ENCODE measurements around the gene TMEM125. TPM values are rescaled to one million over a fixed set of nuclear protein-coding genes. Genes with fewer than 3 reads are reported as not detected.
A peak's percentile ranks its signal among the peaks of the same experiment; 100 is the strongest.

Gene TMEM125
- total and polyA plus RNA-seq, 2 experiments from 2014 or later: not detected

DNA sequence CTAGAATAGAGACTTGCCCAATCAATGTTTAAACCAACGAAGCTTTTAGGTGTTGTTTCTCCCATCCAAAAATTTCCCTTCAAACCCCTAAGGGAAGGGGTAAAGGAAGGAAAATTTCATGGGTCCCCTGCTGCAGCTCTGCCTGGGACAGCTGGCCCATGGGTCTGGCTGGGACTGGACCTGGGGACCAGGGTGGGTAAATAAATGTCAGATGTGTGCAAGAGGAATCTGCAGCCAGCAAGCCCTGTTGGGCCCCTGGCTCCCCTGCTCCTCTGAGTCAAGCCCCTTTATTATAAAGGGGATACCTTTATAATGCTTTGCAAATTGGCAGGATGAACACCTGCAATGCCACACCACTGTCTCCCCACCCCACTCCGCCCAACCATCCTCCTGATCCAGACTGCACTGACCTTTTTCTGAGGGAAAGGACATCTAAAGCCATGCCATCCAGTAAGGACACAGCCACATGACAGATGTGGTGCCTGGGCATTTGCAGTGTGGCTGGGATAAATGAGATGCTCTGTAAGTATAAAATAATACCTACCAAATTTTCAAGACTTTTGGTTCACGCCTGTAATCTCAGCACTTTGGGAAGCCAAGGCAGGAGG lies 1.9 kb upstream of the TMEM125 start:
- Histone ChIP-seq H3K4me1 (ENCODE audit: insufficient read depth) (no peaks in the 10 kb centered on the region), H3K9me3 (ENCODE audit: low read depth) (no peaks in the 10 kb centered on the region), H2AFZ (no peak overlapping the region), H3K79me2 (ENCODE audit: insufficient read depth) (no peaks in the 10 kb centered on the region), H3F3A (ENCODE audit: insufficient read depth) (no peaks in the 10 kb centered on the region), H3K4me3 (no peak overlapping the region), H3K27me3 (replicated peaks; ENCODE audit: insufficient read depth) (no peaks in the 10 kb centered on the region; the same call in 1 of the 2 replicates), H3K36me3 (ENCODE audit: low read depth) (no peaks in the 10 kb centered on the region), H4K20me1 (ENCODE audit: insufficient read depth) (no peaks in the 10 kb centered on the region), H3K4me2 (ENCODE audit: unreplicated experiment) (no peak overlapping the region), H3K27ac (no peak overlapping the region), H3K9me2 (ENCODE audit: insufficient read depth) (no peaks in the 10 kb centered on the region), H3K9ac (no peak overlapping the region)
- in situ Hi-C loops (cut with MboI): no loop called here
- WGBS, 2 experiments (ENCODE audit: low coverage in 1 of 2, low lambda C conversion rate in 2 of 2, missing lambda C conversion rate in 2 of 2): 75 to 80% methylated on average over 3 of the region's 3 CpGs
- TF ChIP-seq EZH2 (IDR thresholded peaks at IDR 0.05; ENCODE audit: insufficient read depth, poor library complexity, severe bottlenecking): no peak
- no peak for TF ChIP-seq EZH2phosphoT487 (IDR thresholded peaks at IDR 0.05; ENCODE audit: insufficient read depth, low read depth)
- no peak for DNase-seq

DNA sequence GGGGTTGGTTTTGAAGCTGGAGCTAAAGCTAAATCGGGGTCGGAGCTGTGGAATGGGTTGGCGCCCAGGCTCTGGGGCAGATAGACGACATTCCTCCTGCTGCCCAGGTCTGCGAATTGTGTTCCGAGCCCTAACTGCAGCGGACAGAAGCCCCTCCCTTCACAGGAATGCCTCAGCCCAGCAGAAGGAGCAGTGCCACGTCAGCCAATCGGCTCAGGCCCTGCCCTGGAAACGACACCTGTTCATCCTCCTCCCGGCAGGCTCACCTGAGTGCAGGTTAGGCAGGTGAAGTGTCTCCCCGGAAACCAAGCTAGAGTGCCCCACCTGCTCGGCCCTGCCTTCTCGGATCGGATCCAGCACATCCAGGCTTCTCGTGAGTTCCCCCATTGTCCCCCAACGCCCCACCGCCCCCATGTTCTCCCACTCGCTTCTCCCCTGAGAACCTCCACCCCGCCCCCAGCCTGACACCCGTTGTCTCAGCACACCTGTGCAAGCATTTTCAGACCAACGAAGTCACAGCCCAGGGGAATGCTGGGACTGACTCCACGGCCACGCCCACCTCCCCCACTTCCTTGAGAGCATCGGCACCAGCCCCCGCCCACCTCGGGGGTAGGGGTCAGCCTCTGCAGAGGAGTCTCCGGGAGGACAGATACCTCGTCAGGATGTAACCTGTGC lies 775 bp downstream of the TMEM125 start:
- H3K4me2 ChIP-seq (ENCODE audit: unreplicated experiment): no peak overlapping the region

DNA sequence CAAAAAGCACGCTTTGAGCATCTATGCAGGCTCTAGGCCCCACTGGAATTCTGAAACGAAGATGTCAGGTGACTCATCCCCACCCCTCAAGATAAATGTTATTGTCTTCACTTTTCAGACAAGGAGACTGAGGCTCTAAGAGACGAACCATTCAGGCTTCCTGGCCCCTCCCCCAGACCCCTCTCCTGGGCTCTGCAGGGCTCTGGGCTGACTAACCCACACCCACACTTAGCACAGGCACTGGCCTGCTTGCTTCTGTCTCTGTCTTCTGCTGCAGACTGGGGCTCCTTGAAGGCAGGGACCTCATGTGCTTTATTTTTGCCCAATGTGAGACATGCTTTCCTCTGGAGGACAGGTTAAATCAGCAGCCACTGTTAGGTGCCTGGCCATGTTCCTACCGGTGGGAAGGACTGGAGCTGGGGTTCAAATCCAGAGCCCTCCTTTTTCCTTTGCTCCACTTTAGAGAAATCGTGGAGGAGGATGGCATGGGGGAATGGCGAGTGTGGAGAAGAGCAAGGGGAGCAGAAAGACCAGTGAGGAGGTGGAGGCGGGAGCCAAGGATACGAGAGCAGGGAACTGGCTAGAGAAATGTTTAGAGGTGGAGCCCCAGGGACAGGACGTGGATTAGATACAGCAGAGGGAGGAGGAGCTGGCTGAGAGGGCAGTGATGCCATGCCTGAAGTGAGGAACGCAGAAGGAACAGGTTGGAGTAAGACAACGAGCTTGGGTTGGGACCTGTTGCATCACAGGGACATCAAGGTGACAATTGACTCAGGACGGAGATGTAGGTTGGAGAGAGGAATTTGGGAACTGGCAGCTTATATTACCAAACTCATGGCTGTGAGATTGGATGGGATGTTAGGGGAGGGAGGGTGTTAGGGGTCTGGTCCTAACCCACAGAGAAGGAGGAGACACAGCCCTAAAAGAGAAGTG lies 1.7 kb downstream of the TMEM125 start:
- WGBS, 2 experiments (ENCODE audit: low coverage in 1 of 2, low lambda C conversion rate in 2 of 2, missing lambda C conversion rate in 2 of 2): 65 to 70% methylated on average over 12 of the region's 12 CpGs

More for the DNA sequence above, 775 bp downstream of the TMEM125 start:
- Histone ChIP-seq H3F3A (ENCODE audit: insufficient read depth) (no peaks in the 10 kb centered on the region), H3K27ac (no peak overlapping the region), H3K36me3 (ENCODE audit: low read depth) (no peaks in the 10 kb centered on the region), H3K4me1 (ENCODE audit: insufficient read depth) (no peaks in the 10 kb centered on the region), H3K27me3 (replicated peaks; ENCODE audit: insufficient read depth) (no peaks in the 10 kb centered on the region; the same call in 1 of the 2 replicates), H3K79me2 (ENCODE audit: insufficient read depth) (no peaks in the 10 kb centered on the region), H3K9me2 (ENCODE audit: insufficient read depth) (no peaks in the 10 kb centered on the region), H3K9me3 (ENCODE audit: low read depth) (no peaks in the 10 kb centered on the region), H2AFZ (no peak overlapping the region), H3K4me3 (no peak overlapping the region), H3K9ac (no peak overlapping the region), H4K20me1 (ENCODE audit: insufficient read depth) (no peaks in the 10 kb centered on the region)
- in situ Hi-C loops (cut with MboI): no loop called here
- 19% methylated on average over 23 to 29 of the region's 29 CpGs for WGBS, 2 experiments (ENCODE audit: low coverage in 1 of 2, low lambda C conversion rate in 2 of 2, missing lambda C conversion rate in 2 of 2)
- TF ChIP-seq EZH2 (IDR thresholded peaks at IDR 0.05; ENCODE audit: insufficient read depth, poor library complexity, severe bottlenecking) (no peak), EZH2phosphoT487 (IDR thresholded peaks at IDR 0.05; ENCODE audit: insufficient read depth, low read depth) (no peak)
- peak; percentile 8 for DNase-seq

GRCh38 chr1:43272161-43272560 lies 2.4 kb downstream of the TMEM125 start:
- no peaks in the 10 kb centered on the region for H4K20me1 ChIP-seq (ENCODE audit: insufficient read depth)
- no peaks in the 10 kb centered on the region for H3K9me3 ChIP-seq (ENCODE audit: low read depth)
- no peaks in the 10 kb centered on the region for H3F3A ChIP-seq (ENCODE audit: insufficient read depth)
- H3K4me3 ChIP-seq: no peak overlapping the region
- H3K9ac ChIP-seq: no peak overlapping the region
- H2AFZ ChIP-seq: no peak overlapping the region
- in situ Hi-C loops (cut with MboI): no loop called here
- H3K27me3 ChIP-seq (replicated peaks; ENCODE audit: insufficient read depth): no peaks in the 10 kb centered on the region; the same call in 1 of the 2 replicates
- H3K79me2 ChIP-seq (ENCODE audit: insufficient read depth): no peaks in the 10 kb centered on the region
- no peaks in the 10 kb centered on the region for H3K9me2 ChIP-seq (ENCODE audit: insufficient read depth)
- no peak overlapping the region for H3K27ac ChIP-seq
- WGBS, 2 experiments (ENCODE audit: low coverage in 1 of 2, low lambda C conversion rate in 2 of 2, missing lambda C conversion rate in 2 of 2): 77 to 80% methylated on average over 8 to 9 of the region's 9 CpGs
- H3K4me1 ChIP-seq (ENCODE audit: insufficient read depth): no peaks in the 10 kb centered on the region
- no peaks in the 10 kb centered on the region for H3K36me3 ChIP-seq (ENCODE audit: low read depth)
- H3K4me2 ChIP-seq (ENCODE audit: unreplicated experiment): no peak overlapping the region
- no peak for DNase-seq
- TF ChIP-seq EZH2phosphoT487 (IDR thresholded peaks at IDR 0.05; ENCODE audit: insufficient read depth, low read depth) (no peak), EZH2 (IDR thresholded peaks at IDR 0.05; ENCODE audit: insufficient read depth, poor library complexity, severe bottlenecking) (no peak)

More for the DNA sequence above, 1.7 kb downstream of the TMEM125 start:
- H3K27ac ChIP-seq: no peak overlapping the region
- H3K27me3 ChIP-seq (replicated peaks; ENCODE audit: insufficient read depth): no peaks in the 10 kb centered on the region; the same call in 1 of the 2 replicates
- H3K36me3 ChIP-seq (ENCODE audit: low read depth): no peaks in the 10 kb centered on the region
- H4K20me1 ChIP-seq (ENCODE audit: insufficient read depth): no peaks in the 10 kb centered on the region
- H3K4me2 ChIP-seq (ENCODE audit: unreplicated experiment): no peak overlapping the region
- no peaks in the 10 kb centered on the region for H3K4me1 ChIP-seq (ENCODE audit: insufficient read depth)
- H3K9me3 ChIP-seq (ENCODE audit: low read depth): no peaks in the 10 kb centered on the region
- DNase-seq: no peak
- H3K9me2 ChIP-seq (ENCODE audit: insufficient read depth): no peaks in the 10 kb centered on the region
- H3K4me3 ChIP-seq: no peak overlapping the region
- no peak overlapping the region for H3K9ac ChIP-seq
- H3F3A ChIP-seq (ENCODE audit: insufficient read depth): no peaks in the 10 kb centered on the region
- TF ChIP-seq EZH2 (IDR thresholded peaks at IDR 0.05; ENCODE audit: insufficient read depth, poor library complexity, severe bottlenecking) (no peak), EZH2phosphoT487 (IDR thresholded peaks at IDR 0.05; ENCODE audit: insufficient read depth, low read depth) (no peak)
- no peaks in the 10 kb centered on the region for H3K79me2 ChIP-seq (ENCODE audit: insufficient read depth)
- no peak overlapping the region for H2AFZ ChIP-seq
- in situ Hi-C loops (cut with MboI): no loop called here

All from GM23248 (cell line).